ENCODE measurements around the gene MRPL48.

- TF ChIP-seq POLR2A (IDR thresholded peaks at IDR 0.05) = no peak
- no peak for TF ChIP-seq CTCF (IDR thresholded peaks at IDR 0.05)
Measured at GRCh38 chr11:73889019-73889418, 101.3 kb downstream of the MRPL48 start.

All from lower leg skin (tissue), 3 donors.